Activated CD4-positive, alpha-beta T cell treated with anti-CD3 and anti-CD28 coated beads for 24 hours (primary cell): ENCODE measurements around the gene ACCS.

Source experiments
- DNase-seq, 2 donors: peaks; one replicate each; pipeline ENCODE4 v3.0.0-alpha.2; 2020; ENCODE audit warnings: low read depth in 2 of 2

Gene ACCS

GRCh38 chr11:44037658-44037998 is 28.4 kb upstream of the ACCS start:
- no peak for DNase-seq

GRCh38 chr11:44043157-44043556 is 22.9 kb upstream of the ACCS start:
- no peak for DNase-seq

- no peak for DNase-seq
These were observed 19.9 kb upstream of the ACCS start for GRCh38 chr11:44046182-44046581.

- no peak for DNase-seq
These were observed 18.8 kb upstream of the ACCS start for GRCh38 chr11:44047298-44047697.

- DNase-seq, result no peak
These were observed 18.1 kb upstream of the ACCS start, which contains the start of gene ACCSL for GRCh38 chr11:44047931-44048431. TSS of gene ACCSL (plus strand) at chr11:44047981. CDS start at chr11:44048037, 56 bp downstream.

GRCh38 chr11:44049832-44050231 is 16.2 kb upstream of the ACCS start:
- no peak for DNase-seq

- DNase-seq, result no peak
These were observed 14.9 kb upstream of the ACCS start for GRCh38 chr11:44051171-44051570.

GRCh38 chr11:44057340-44057739 is 8.7 kb upstream of the ACCS start:
- DNase-seq, result no peak

- DNase-seq, result no peak
These were observed 7.8 kb upstream of the ACCS start for GRCh38 chr11:44058275-44058674.

- no peak for DNase-seq
These were observed 859 bp upstream of the ACCS start for GRCh38 chr11:44065161-44065661.

- DNase-seq, result no peak
These were observed 667 bp downstream of the ACCS start for GRCh38 chr11:44066732-44067141.

GRCh38 chr11:44067266-44067665 is 1.2 kb downstream of the ACCS start:
- DNase-seq, result no peak

GRCh38 chr11:44068180-44068579 is 2.1 kb downstream of the ACCS start:
- no peak for DNase-seq

GRCh38 chr11:44071157-44071556 is 5.1 kb downstream of the ACCS start:
- DNase-seq, result no peak

- DNase-seq, result no peak
These were observed 6.9 kb downstream of the ACCS start for GRCh38 chr11:44072757-44073658.

GRCh38 chr11:44078794-44079193 is 12.7 kb downstream of the ACCS start:
- DNase-seq, result no peak

- no peak for DNase-seq
These were observed 13.3 kb downstream of the ACCS start for GRCh38 chr11:44079376-44079775.

- DNase-seq, result no peak
These were observed 14.9 kb downstream of the ACCS start for GRCh38 chr11:44080951-44081350.

- no peak for DNase-seq
These were observed 16.6 kb downstream of the ACCS start for GRCh38 chr11:44082645-44083044.

GRCh38 chr11:44083433-44083832 is 17.4 kb downstream of the ACCS start:
- no peak for DNase-seq

GRCh38 chr11:44083906-44084305 is 17.8 kb downstream of the ACCS start:
- DNase-seq, result no peak

- DNase-seq, result no peak
These were observed 19.3 kb downstream of the ACCS start for GRCh38 chr11:44085330-44085729.

- DNase-seq, result no peak
These were observed 22.3 kb downstream of the ACCS start for GRCh38 chr11:44088377-44088776.
